SK-N-SH (cell line): ENCODE data around the gene NEURL1.

ENCODE experiments used
- EZH2phosphoT487 ChIP-seq: fragments of 200-600 bp; sonication (generic); IDR thresholded peaks from 2 replicates; pipeline ENCODE4 v1.6.1; 2017; ENCODE audit warnings: low read depth, mixed run types, mild to moderate bottlenecking, antibody characterized with exemption, moderate library complexity, borderline replicate concordance
- GABPA ChIP-seq: IDR thresholded peaks from 2 replicates; pipeline ENCODE4 v1.4.0; 2012; ENCODE audit warnings: low read depth, mild to moderate bottlenecking
- JUND ChIP-seq: IDR thresholded peaks from 2 replicates; pipeline ENCODE4 v1.4.0; 2012
- NRF1 ChIP-seq: IDR thresholded peaks from 2 replicates; pipeline ENCODE4 v1.6.1; 2012; ENCODE audit warnings: low read depth, mild to moderate bottlenecking, low read length
- REST ChIP-seq: IDR thresholded peaks from 2 replicates; pipeline ENCODE4 v1.6.1; 2012; ENCODE audit warnings: mild to moderate bottlenecking, low read depth, low read length, moderate library complexity
- TF ChIP-seq, protein P1 (sequence below): fragments of 200-600 bp; sonication (generic); IDR thresholded peaks from 2 replicates; pipeline ENCODE4 v1.6.1; 2017; ENCODE audit warnings: antibody characterized with exemption, mild to moderate bottlenecking, moderate library complexity

DNA sequence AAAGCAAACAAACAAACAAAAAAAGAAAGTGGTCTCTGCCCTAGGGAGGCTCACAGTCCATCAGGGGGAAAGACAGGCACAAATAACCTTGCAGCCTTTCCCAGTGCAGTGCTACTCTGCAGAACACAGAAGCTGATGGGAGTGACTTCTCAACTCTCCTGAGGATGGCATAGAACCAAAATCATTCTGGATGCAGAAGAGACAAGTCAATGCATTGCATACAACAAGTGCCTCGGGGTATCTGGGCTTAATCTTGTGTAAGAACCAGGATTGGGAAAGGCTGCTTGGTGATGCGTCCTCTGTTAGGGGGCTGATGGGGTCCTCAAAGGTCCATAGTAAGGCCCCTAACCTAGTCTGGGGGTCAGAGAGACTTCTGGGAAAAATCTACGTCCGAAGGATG is 68.9 kb downstream of the NEURL1 start:
- TF ChIP-seq, protein P1, sequence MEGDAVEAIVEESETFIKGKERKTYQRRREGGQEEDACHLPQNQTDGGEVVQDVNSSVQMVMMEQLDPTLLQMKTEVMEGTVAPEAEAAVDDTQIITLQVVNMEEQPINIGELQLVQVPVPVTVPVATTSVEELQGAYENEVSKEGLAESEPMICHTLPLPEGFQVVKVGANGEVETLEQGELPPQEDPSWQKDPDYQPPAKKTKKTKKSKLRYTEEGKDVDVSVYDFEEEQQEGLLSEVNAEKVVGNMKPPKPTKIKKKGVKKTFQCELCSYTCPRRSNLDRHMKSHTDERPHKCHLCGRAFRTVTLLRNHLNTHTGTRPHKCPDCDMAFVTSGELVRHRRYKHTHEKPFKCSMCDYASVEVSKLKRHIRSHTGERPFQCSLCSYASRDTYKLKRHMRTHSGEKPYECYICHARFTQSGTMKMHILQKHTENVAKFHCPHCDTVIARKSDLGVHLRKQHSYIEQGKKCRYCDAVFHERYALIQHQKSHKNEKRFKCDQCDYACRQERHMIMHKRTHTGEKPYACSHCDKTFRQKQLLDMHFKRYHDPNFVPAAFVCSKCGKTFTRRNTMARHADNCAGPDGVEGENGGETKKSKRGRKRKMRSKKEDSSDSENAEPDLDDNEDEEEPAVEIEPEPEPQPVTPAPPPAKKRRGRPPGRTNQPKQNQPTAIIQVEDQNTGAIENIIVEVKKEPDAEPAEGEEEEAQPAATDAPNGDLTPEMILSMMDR, result no peak
- TF ChIP-seq JUND (no peak), REST (no peak), NRF1 (no peak), GABPA (no peak), EZH2phosphoT487 (no peak)
